Tibial nerve (tissue), 3 donors: ENCODE data around the gene CARS2.

Experiments used
- POLR2A ChIP-seq, 2 donors: fragments of 450-650 bp; IDR thresholded peaks; one replicate each; pipeline ENCODE4 v1.6.1; 2017; ENCODE audit warnings: antibody characterized with exemption in 2 of 2, mild to moderate bottlenecking in 2 of 2, moderate library complexity in 2 of 2
- TF ChIP-seq, protein P1 (sequence below), 5 experiments: fragments of 200-600 bp in 3 of 5; fragments of 450-650 bp in 2 of 5; sonication (generic) in 3 of 5; IDR thresholded peaks; one replicate each; pipeline ENCODE4 v1.5.1; 2016 to 2019; ENCODE audit warnings: antibody characterized with exemption in 5 of 5, mild to moderate bottlenecking in 3 of 5, moderate library complexity in 2 of 5

DNA sequence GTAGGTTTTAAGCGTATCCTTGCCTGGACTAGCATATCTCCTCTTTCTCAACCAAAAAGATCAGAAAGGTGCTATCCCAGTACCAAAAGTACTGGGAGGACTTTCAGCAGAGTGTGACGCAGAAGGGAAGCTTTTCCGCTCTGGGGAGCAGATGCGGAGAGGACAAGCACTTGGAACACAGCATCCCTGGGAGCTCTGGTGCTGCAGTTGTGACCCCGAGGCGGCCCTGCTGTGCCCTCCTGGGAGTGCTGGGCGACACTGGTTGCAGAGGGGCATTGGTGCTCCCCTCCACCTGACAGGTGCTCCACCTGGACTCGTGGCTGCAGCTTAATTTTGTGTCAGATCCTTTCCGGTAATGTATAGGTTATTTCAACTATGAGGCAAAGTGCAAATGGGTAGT, 87.1 kb downstream of the CARS2 start:
- TF ChIP-seq, protein P1, sequence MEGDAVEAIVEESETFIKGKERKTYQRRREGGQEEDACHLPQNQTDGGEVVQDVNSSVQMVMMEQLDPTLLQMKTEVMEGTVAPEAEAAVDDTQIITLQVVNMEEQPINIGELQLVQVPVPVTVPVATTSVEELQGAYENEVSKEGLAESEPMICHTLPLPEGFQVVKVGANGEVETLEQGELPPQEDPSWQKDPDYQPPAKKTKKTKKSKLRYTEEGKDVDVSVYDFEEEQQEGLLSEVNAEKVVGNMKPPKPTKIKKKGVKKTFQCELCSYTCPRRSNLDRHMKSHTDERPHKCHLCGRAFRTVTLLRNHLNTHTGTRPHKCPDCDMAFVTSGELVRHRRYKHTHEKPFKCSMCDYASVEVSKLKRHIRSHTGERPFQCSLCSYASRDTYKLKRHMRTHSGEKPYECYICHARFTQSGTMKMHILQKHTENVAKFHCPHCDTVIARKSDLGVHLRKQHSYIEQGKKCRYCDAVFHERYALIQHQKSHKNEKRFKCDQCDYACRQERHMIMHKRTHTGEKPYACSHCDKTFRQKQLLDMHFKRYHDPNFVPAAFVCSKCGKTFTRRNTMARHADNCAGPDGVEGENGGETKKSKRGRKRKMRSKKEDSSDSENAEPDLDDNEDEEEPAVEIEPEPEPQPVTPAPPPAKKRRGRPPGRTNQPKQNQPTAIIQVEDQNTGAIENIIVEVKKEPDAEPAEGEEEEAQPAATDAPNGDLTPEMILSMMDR (IDR thresholded peaks at IDR 0.05), result no peak
- TF ChIP-seq POLR2A (IDR thresholded peaks at IDR 0.05), result no peak
